Esophagus squamous epithelium (tissue), 5 donors: Measurements from ENCODE around the gene SERPINF2. TPM values are rescaled to one million over a fixed set of nuclear protein-coding genes. Genes with fewer than 3 reads are reported as not detected.

Source experiments
- DNase-seq: peaks from one replicate; lab custom pipeline; 2025; lab: John Stamatoyannopoulos, UW
- H3K27ac ChIP-seq, 4 donors: fragments of 200-600 bp; sonication (generic); one replicate each; pipeline ENCODE4 v1.5.1; 2016 to 2019; ENCODE audit warnings: mild to moderate bottlenecking in 1 of 4
- H3K27me3 ChIP-seq, 4 donors: fragments of 200-600 bp; sonication (generic); 1 replicate in 3 of 4; 2 replicates in 1 of 4; pipeline versions ENCODE4 v1.5.1 to v1.6.0; 2017 to 2021; ENCODE audit warnings: antibody characterized with exemption in 1 of 4
- H3K36me3 ChIP-seq, 3 donors: fragments of 200-600 bp; sonication (generic); one replicate each; pipeline ENCODE4 v1.5.1; 2016 to 2019
- H3K4me1 ChIP-seq, 3 donors: fragments of 200-600 bp; sonication (generic); one replicate each; pipeline ENCODE4 v1.5.1; 2017 to 2019
- H3K4me3 ChIP-seq, 4 donors: fragments of 200-600 bp; sonication (generic); 1 replicate in 3 of 4; 2 replicates in 1 of 4; pipeline ENCODE4 v1.5.1; 2016 to 2019; ENCODE audit warnings: mild to moderate bottlenecking in 2 of 4, moderate library complexity in 1 of 4
- H3K9me3 ChIP-seq, 3 donors: fragments of 200-600 bp; sonication (generic); one replicate each; pipeline ENCODE4 v1.5.1; 2016 to 2019
- CTCF ChIP-seq, 6 experiments: fragments of 450-650 bp in 4 of 6; fragments of 200-600 bp in 2 of 6; sonication (generic) in 2 of 6; IDR thresholded peaks; one replicate each; pipeline ENCODE4 v1.5.1; 2016 to 2019; ENCODE audit warnings: antibody characterized with exemption in 6 of 6, mild to moderate bottlenecking in 4 of 6, moderate library complexity in 4 of 6
- POLR2A ChIP-seq, 4 donors: fragments of 450-650 bp; IDR thresholded peaks; one replicate each; pipeline ENCODE4 v1.6.1; 2017; ENCODE audit warnings: antibody characterized with exemption in 4 of 4, mild to moderate bottlenecking in 4 of 4, moderate library complexity in 3 of 4
- WGBS, 2 donors: methylation state at CpG; one replicate each; pipeline ENCODE4 v1.1.5; 2018; 5-methylcytosine and 5-hydroxymethylcytosine counted together
- intact Hi-C: fragments of 100-400 bp; cut with DNase I; formaldehyde crosslinking; loops from one replicate; pipeline ENCODE4 v1.15.0; 2022
- total RNA-seq, 4 donors: library from RNA; depleted of rRNA; stranded (reverse); fragments of >200 nt; gene quantifications; one replicate each; pipeline ENCODE4 v1.1.0, GENCODE V29; 2016
- donor health status: DM: yes; HTN: yes; CAD: no.

The SERPINF2 gene
- total RNA-seq, 4 donors from 2014 or later = 0.22 to 7.1 (median 1.6) TPM

GRCh38 chr17:1753767-1754429, 11.2 kb downstream of the SERPINF2 start:
- H3K4me3 ChIP-seq = no peak overlapping the region
- intact Hi-C loops = no loop called here
- no peaks in the 10 kb centered on the region for H3K9me3 ChIP-seq
- TF ChIP-seq CTCF (IDR thresholded peaks at IDR 0.05) (no peak), POLR2A (IDR thresholded peaks at IDR 0.05) (no peak)
- H3K27ac ChIP-seq = peak overlapping the region in 3 of 4 donors; percentile 18 to 85 (median 62)
- no peaks in the 10 kb centered on the region for H3K36me3 ChIP-seq
- H3K4me1 ChIP-seq = peaks cover 17 to 66% (median 41%) of the 10 kb centered on the region in 3 donors
- H3K27me3 ChIP-seq = no peaks in the 10 kb centered on the region
- no peak for DNase-seq
- 75 to 92% methylated on average over 11 to 12 of the region's 23 CpGs for WGBS, 2 donors

GRCh38 chr17:1754430-1755112, 11.9 kb downstream of the SERPINF2 start:
- 36 to 58% methylated on average over 4 to 12 of the region's 25 CpGs for WGBS, 2 donors
- TF ChIP-seq CTCF (IDR thresholded peaks at IDR 0.05) (no peak), POLR2A (IDR thresholded peaks at IDR 0.05) (no peak)
- no peak for DNase-seq
- intact Hi-C loops = no loop called here
- Histone ChIP-seq H3K9me3 (no peaks in the 10 kb centered on the region), H3K36me3 (no peaks in the 10 kb centered on the region), H3K27me3 (no peaks in the 10 kb centered on the region), H3K4me3 (no peak overlapping the region), H3K4me1 (peaks cover 20 to 72% (median 47%) of the 10 kb centered on the region in 3 donors), H3K27ac (peak overlapping the region; percentile 18 to 85 (median 38))

- Histone ChIP-seq H3K27me3 (no peaks in the 10 kb centered on the region), H3K27ac (peak overlapping the region in 3 of 4 donors; percentile 38 to 85 (median 44)), H3K9me3 (no peaks in the 10 kb centered on the region), H3K4me3 (no peak overlapping the region), H3K36me3 (no peaks in the 10 kb centered on the region), H3K4me1 (peaks cover 20 to 73% (median 51%) of the 10 kb centered on the region in 3 donors)
- TF ChIP-seq POLR2A (IDR thresholded peaks at IDR 0.05) = no peak
- no peak for TF ChIP-seq CTCF (IDR thresholded peaks at IDR 0.05)
- intact Hi-C loops = no loop called here
- no peak for DNase-seq
- 43 to 65% methylated on average over 3 to 9 of the region's 20 CpGs for WGBS, 2 donors
These were observed 12.7 kb downstream of the SERPINF2 start for GRCh38 chr17:1755252-1755826.

GRCh38 chr17:1755827-1756262, 13.2 kb downstream of the SERPINF2 start:
- no peak for TF ChIP-seq CTCF (IDR thresholded peaks at IDR 0.05)
- TF ChIP-seq POLR2A (IDR thresholded peaks at IDR 0.05) = no peak
- Histone ChIP-seq H3K36me3 (no peaks in the 10 kb centered on the region), H3K9me3 (no peaks in the 10 kb centered on the region), H3K4me3 (no peak overlapping the region), H3K27me3 (no peaks in the 10 kb centered on the region), H3K27ac (peak overlapping the region in 1 of 4 donors; percentile 85), H3K4me1 (peaks cover 20 to 73% (median 45%) of the 10 kb centered on the region in 3 donors)
- DNase-seq = no peak
- 68 to 73% methylated on average over 15 to 16 of the region's 17 CpGs for WGBS, 2 donors
- intact Hi-C loops = no loop called here

GRCh38 chr17:1758807-1759206, 16.1 kb downstream of the SERPINF2 start:
- Histone ChIP-seq H3K4me1 (peaks cover 34 to 70% (median 46%) of the 10 kb centered on the region in 3 donors), H3K36me3 (no peaks in the 10 kb centered on the region), H3K27me3 (no peaks in the 10 kb centered on the region), H3K27ac (peak overlapping the region; percentile 58 to 67 (median 66)), H3K4me3 (no peak overlapping the region), H3K9me3 (no peaks in the 10 kb centered on the region)
- DNase-seq = no peak
- TF ChIP-seq CTCF (IDR thresholded peaks at IDR 0.05) (no peak), POLR2A (IDR thresholded peaks at IDR 0.05) (no peak)
- WGBS, 2 donors = 73 to 82% methylated on average over 13 to 15 of the region's 15 CpGs
- intact Hi-C loops = no loop called here
